Prostate gland (tissue), 2 donors: ENCODE data around the gene SLC39A11. TPM values are rescaled to one million over a fixed set of nuclear protein-coding genes. Genes with fewer than 3 reads are reported as not detected.

Experiments used
- DNase-seq: peaks from one replicate; pipeline ENCODE4 v3.0.0-alpha.2; 2019; ENCODE audit warnings: low spot score
- H3K27ac ChIP-seq, 2 donors: fragments of 200-600 bp; sonication (generic); 2 replicates each; pipeline ENCODE4 v1.5.1; 2017 to 2019
- H3K27me3 ChIP-seq: fragments of 200-600 bp; sonication (generic); replicated peaks from 2 replicates; pipeline ENCODE4 v1.5.1; 2019; ENCODE audit not compliant: insufficient read depth
- H3K36me3 ChIP-seq, 2 donors: fragments of 200-600 bp; sonication (generic); 1 replicate in 1 of 2; 2 replicates in 1 of 2; pipeline versions ENCODE4 v1.5.1 to v1.8.1; 2017 to 2019
- H3K4me1 ChIP-seq: fragments of 200-600 bp; sonication (generic); replicated peaks from 2 replicates; pipeline ENCODE4 v1.5.1; 2019
- H3K4me3 ChIP-seq, 2 donors: fragments of 200-600 bp; sonication (generic); 2 replicates each; pipeline ENCODE4 v1.5.1; 2017 to 2019
- H3K9me3 ChIP-seq: fragments of 200-600 bp; sonication (generic); 2 replicates; pipeline ENCODE4 v1.5.1; 2017
- CTCF ChIP-seq, 4 experiments: fragments of 200-600 bp in 2 of 4; fragments of 450-650 bp in 2 of 4; sonication (generic) in 2 of 4; IDR thresholded peaks; 1 replicate in 3 of 4; 2 replicates in 1 of 4; pipeline ENCODE4 v1.5.1; 2016 to 2019; ENCODE audit warnings: antibody characterized with exemption in 4 of 4, mild to moderate bottlenecking in 2 of 4, moderate library complexity in 2 of 4
- POLR2A ChIP-seq: fragments of 450-650 bp; IDR thresholded peaks from one replicate; pipeline ENCODE4 v1.6.1; 2016; ENCODE audit warnings: antibody characterized with exemption, mild to moderate bottlenecking
- POLR2AphosphoS5 ChIP-seq: sonication (generic); formaldehyde crosslinking; IDR thresholded peaks from one replicate; pipeline ENCODE4 v1.6.1; 2017; ENCODE audit warnings: antibody characterized with exemption
- WGBS: methylation state at CpG from one replicate; pipeline ENCODE4 v1.1.5; 2018; 5-methylcytosine and 5-hydroxymethylcytosine counted together
- intact Hi-C: fragments of 100-400 bp; cut with DNase I; formaldehyde crosslinking; loops from one replicate; pipeline ENCODE4 v1.14.2; 2022
- total RNA-seq, 2 donors: library from RNA; depleted of rRNA; stranded (reverse); fragments of >200 nt; gene quantifications; one replicate each; pipeline ENCODE4 v1.1.0, GENCODE V29; 2016

The SLC39A11 gene
- total RNA-seq, 2 donors from 2014 or later: 15.1 to 29.7 TPM

GRCh38 chr17:73130977-73131376 is 38.5 kb upstream of the SLC39A11 start:
- H3K27ac ChIP-seq: no peak overlapping the region
- H3K4me3 ChIP-seq: no peak overlapping the region
- no peaks in the 10 kb centered on the region for H3K9me3 ChIP-seq
- no peaks in the 10 kb centered on the region for H3K36me3 ChIP-seq
- WGBS: 59% methylated on average over 3 of the region's 3 CpGs
- no peak for DNase-seq
- no peak for TF ChIP-seq POLR2AphosphoS5
- no peaks in the 10 kb centered on the region for H3K4me1 ChIP-seq
- H3K27me3 ChIP-seq: no peaks in the 10 kb centered on the region
- intact Hi-C loops: no loop called here

- H3K27ac ChIP-seq: no peak overlapping the region
- H3K9me3 ChIP-seq: no peaks in the 10 kb centered on the region
- no peak for DNase-seq
- WGBS: 61% methylated on average over 3 of the region's 3 CpGs
- H3K4me1 ChIP-seq: no peaks in the 10 kb centered on the region
- H3K27me3 ChIP-seq: no peaks in the 10 kb centered on the region
- H3K4me3 ChIP-seq: no peak overlapping the region
- intact Hi-C loops: no loop called here
- H3K36me3 ChIP-seq: no peaks in the 10 kb centered on the region
- no peak for TF ChIP-seq CTCF (IDR thresholded peaks at IDR 0.05)
Observed at GRCh38 chr17:73128496-73128895, 36.0 kb upstream of the SLC39A11 start.

GRCh38 chr17:73126716-73127473 is 34.4 kb upstream of the SLC39A11 start:
- TF ChIP-seq POLR2A: no peak
- TF ChIP-seq CTCF (IDR thresholded peaks at IDR 0.05): no peak
- no peak for TF ChIP-seq POLR2AphosphoS5
- Histone ChIP-seq H3K4me1 (no peaks in the 10 kb centered on the region), H3K9me3 (no peaks in the 10 kb centered on the region), H3K27ac (no peak overlapping the region), H3K27me3 (no peaks in the 10 kb centered on the region), H3K36me3 (no peaks in the 10 kb centered on the region), H3K4me3 (no peak overlapping the region)
- 79% methylated on average over 8 of the region's 8 CpGs for WGBS
- no peak for DNase-seq
- intact Hi-C loops: no loop called here

- TF ChIP-seq POLR2A (no peak), CTCF (IDR thresholded peaks at IDR 0.05) (no peak), POLR2AphosphoS5 (no peak)
- Histone ChIP-seq H3K36me3 (no peaks in the 10 kb centered on the region), H3K27me3 (no peaks in the 10 kb centered on the region), H3K4me3 (no peak overlapping the region), H3K4me1 (no peaks in the 10 kb centered on the region), H3K9me3 (no peaks in the 10 kb centered on the region), H3K27ac (no peak overlapping the region)
- WGBS: 86% methylated on average over 7 of the region's 7 CpGs
- intact Hi-C loops: no loop called here
- no peak for DNase-seq
Observed at GRCh38 chr17:73123606-73124320, 31.3 kb upstream of the SLC39A11 start.

GRCh38 chr17:73122953-73123605 is 30.6 kb upstream of the SLC39A11 start:
- intact Hi-C loops: no loop called here

More at GRCh38 chr17:73122953-73123605, 30.6 kb upstream of the SLC39A11 start:
- H3K4me3 ChIP-seq: no peak overlapping the region
- H3K36me3 ChIP-seq: no peaks in the 10 kb centered on the region
- H3K9me3 ChIP-seq: no peaks in the 10 kb centered on the region
- 75% methylated on average over 4 of the region's 4 CpGs for WGBS
- no peaks in the 10 kb centered on the region for H3K4me1 ChIP-seq
- no peak for TF ChIP-seq POLR2AphosphoS5
- TF ChIP-seq CTCF (IDR thresholded peaks at IDR 0.05): no peak
- no peak for TF ChIP-seq POLR2A
- no peaks in the 10 kb centered on the region for H3K27me3 ChIP-seq
- H3K27ac ChIP-seq: no peak overlapping the region
- no peak for DNase-seq
